ENCODE data around the gene RHCG. TPM values are rescaled to one million over a fixed set of nuclear protein-coding genes. Genes with fewer than 3 reads are reported as not detected.

The RHCG gene
- polyA plus RNA-seq, 4 donors, result 2.0 to 3.9 (median 3.0) TPM

- DNase-seq (ENCODE audit: low read depth in 4 of 4, low spot score in 2 of 4), result no peak
Measured at GRCh38 chr15:89506026-89506686, 9.8 kb upstream of the RHCG start.

- DNase-seq (ENCODE audit: low read depth in 4 of 4, low spot score in 2 of 4), result no peak
Measured at GRCh38 chr15:89504166-89504565, 7.8 kb upstream of the RHCG start.

- DNase-seq (ENCODE audit: low read depth in 4 of 4, low spot score in 2 of 4), result no peak
Measured at GRCh38 chr15:89502867-89503595, 6.6 kb upstream of the RHCG start.

GRCh38 chr15:89501646-89502045 is 5.3 kb upstream of the RHCG start:
- no peak for DNase-seq (ENCODE audit: low read depth in 4 of 4, low spot score in 2 of 4)

GRCh38 chr15:89500397-89501270 is 4.3 kb upstream of the RHCG start:
- DNase-seq (ENCODE audit: low read depth in 4 of 4, low spot score in 2 of 4), result no peak

- no peak for DNase-seq (ENCODE audit: low read depth in 4 of 4, low spot score in 2 of 4)
Measured at GRCh38 chr15:89499156-89499555, 2.8 kb upstream of the RHCG start.

- no peak for DNase-seq (ENCODE audit: low read depth in 4 of 4, low spot score in 2 of 4)
Measured at GRCh38 chr15:89498574-89498906, 2.2 kb upstream of the RHCG start.

GRCh38 chr15:89497231-89497630 is 848 bp upstream of the RHCG start:
- DNase-seq (ENCODE audit: low read depth in 4 of 4, low spot score in 2 of 4), result no peak

- DNase-seq (ENCODE audit: low read depth in 4 of 4, low spot score in 2 of 4), result no peak
Measured at GRCh38 chr15:89495638-89496145, 691 bp downstream of the RHCG start.

- DNase-seq (ENCODE audit: low read depth in 4 of 4, low spot score in 2 of 4), result no peak
Measured at GRCh38 chr15:89494941-89495637, 1.3 kb downstream of the RHCG start.

GRCh38 chr15:89494031-89494430 is 2.4 kb downstream of the RHCG start:
- no peak for DNase-seq (ENCODE audit: low read depth in 4 of 4, low spot score in 2 of 4)

GRCh38 chr15:89492934-89493631 is 3.3 kb downstream of the RHCG start:
- DNase-seq (ENCODE audit: low read depth in 4 of 4, low spot score in 2 of 4), result no peak

- DNase-seq (ENCODE audit: low read depth in 4 of 4, low spot score in 2 of 4), result no peak
Measured at GRCh38 chr15:89492111-89492641, 4.2 kb downstream of the RHCG start.

GRCh38 chr15:89490814-89491315 is 5.5 kb downstream of the RHCG start:
- DNase-seq (ENCODE audit: low read depth in 4 of 4, low spot score in 2 of 4), result no peak

- no peak for DNase-seq (ENCODE audit: low read depth in 4 of 4, low spot score in 2 of 4)
Measured at GRCh38 chr15:89490081-89490813, 6.1 kb downstream of the RHCG start.

GRCh38 chr15:89489376-89489775 is 7.0 kb downstream of the RHCG start:
- no peak for DNase-seq (ENCODE audit: low read depth in 4 of 4, low spot score in 2 of 4)

GRCh38 chr15:89487791-89488190 is 8.6 kb downstream of the RHCG start:
- DNase-seq (ENCODE audit: low read depth in 4 of 4, low spot score in 2 of 4), result no peak

- no peak for DNase-seq (ENCODE audit: low read depth in 4 of 4, low spot score in 2 of 4)
Measured at GRCh38 chr15:89486726-89487050, 9.7 kb downstream of the RHCG start.

GRCh38 chr15:89483079-89483478 is 13.3 kb downstream of the RHCG start:
- no peak for DNase-seq (ENCODE audit: low read depth in 4 of 4, low spot score in 2 of 4)
